GM12873 (cell line): Measurements from ENCODE around the gene ALDH3B2.

Source experiments
- CTCF ChIP-seq: IDR thresholded peaks from 2 replicates; pipeline ENCODE4 v1.5.1; 2012; ENCODE audit warnings: low read depth, mild to moderate bottlenecking, moderate library complexity, low read length, control low read depth; ENCODE audit not compliant: insufficient read depth; ENCODE audit errors: missing control alignments

The ALDH3B2 gene

GRCh38 chr11:67680696-67681470, 6.5 kb upstream of the ALDH3B2 start:
- no peak for TF ChIP-seq CTCF

GRCh38 chr11:67675058-67675747, 780 bp upstream of the ALDH3B2 start:
- no peak for TF ChIP-seq CTCF

- TF ChIP-seq CTCF = no peak
Observed at GRCh38 chr11:67673902-67674301, 521 bp downstream of the ALDH3B2 start.

GRCh38 chr11:67673358-67673757, 1.1 kb downstream of the ALDH3B2 start:
- TF ChIP-seq CTCF = no peak

GRCh38 chr11:67671211-67671520, 3.3 kb downstream of the ALDH3B2 start:
- no peak for TF ChIP-seq CTCF

GRCh38 chr11:67670316-67671210, 3.9 kb downstream of the ALDH3B2 start:
- TF ChIP-seq CTCF = no peak

GRCh38 chr11:67668192-67668551, 6.3 kb downstream of the ALDH3B2 start:
- no peak for TF ChIP-seq CTCF
